Kidney epithelial cell (primary cell): ENCODE results near the gene TJP3. TPM values are rescaled to one million over a fixed set of nuclear protein-coding genes. Genes with fewer than 3 reads are reported as not detected.
"Not testable (repeated sequence)": the region's sequence is repeated elsewhere in the genome, so short reads cannot be mapped to it uniquely, and the experiment has no call there.

Experiments used
- DNase-seq: peaks from one replicate; pipeline ENCODE4 v3.0.0-alpha.2; 2010; ENCODE audit warnings: low read depth
- H3K27me3 ChIP-seq: 2 replicates; pipeline ENCODE4 v1.6.0; 2011; ENCODE audit warnings: low read length; ENCODE audit not compliant: control insufficient read depth, insufficient read depth
- H3K36me3 ChIP-seq: 2 replicates; pipeline ENCODE4 v1.5.1; 2011; ENCODE audit warnings: low read length; ENCODE audit not compliant: control insufficient read depth, insufficient read depth
- H3K4me3 ChIP-seq: 2 replicates; pipeline ENCODE4 v1.5.1; 2011; ENCODE audit warnings: low read depth, mild to moderate bottlenecking, control low read depth, low read length
- CTCF ChIP-seq: IDR thresholded peaks from 2 replicates; pipeline ENCODE4 v1.5.1; 2011; ENCODE audit warnings: mild to moderate bottlenecking, moderate library complexity, low read length, control low read depth, inconsistent platforms; ENCODE audit not compliant: insufficient read depth, poor library complexity, severe bottlenecking
- total RNA-seq: library from RNA; depleted of rRNA; stranded (reverse); fragments of >200 nt; gene quantifications from 2 replicates; pipeline ENCODE4 v1.2.3, GENCODE V29; 2015

TJP3 gene
- total RNA-seq, 1 donor from 2014 or later = 1.7 TPM

- TF ChIP-seq CTCF = no peak
- H3K4me3 ChIP-seq = no peak overlapping the region
- DNase-seq = no peak
- no peaks in the 10 kb centered on the region for H3K27me3 ChIP-seq
- H3K36me3 ChIP-seq = no peaks in the 10 kb centered on the region
Observed at GRCh38 chr19:3661284-3662238, 46.6 kb upstream of the TJP3 start.

GRCh38 chr19:3663838-3664237 is 44.3 kb upstream of the TJP3 start:
- no peak for TF ChIP-seq CTCF
- no peak overlapping the region for H3K4me3 ChIP-seq
- no peak for DNase-seq
- no peaks in the 10 kb centered on the region for H3K27me3 ChIP-seq
- H3K36me3 ChIP-seq = no peaks in the 10 kb centered on the region

- no peak for TF ChIP-seq CTCF
- no peak overlapping the region for H3K4me3 ChIP-seq
- H3K36me3 ChIP-seq = no peaks in the 10 kb centered on the region
- no peaks in the 10 kb centered on the region for H3K27me3 ChIP-seq
- no peak for DNase-seq
Observed at GRCh38 chr19:3664879-3665642, 43.1 kb upstream of the TJP3 start.

GRCh38 chr19:3665681-3666544 is 42.3 kb upstream of the TJP3 start:
- no peaks in the 10 kb centered on the region for H3K36me3 ChIP-seq
- H3K27me3 ChIP-seq = no peaks in the 10 kb centered on the region
- peak; percentile 94 for TF ChIP-seq CTCF
- no peak for DNase-seq
- H3K4me3 ChIP-seq = no peak overlapping the region

- not testable (repeated sequence) for H3K4me3 ChIP-seq, DNase-seq, H3K36me3 ChIP-seq, H3K27me3 ChIP-seq
Observed at GRCh38 chr19:3666545-3666856, 41.7 kb upstream of the TJP3 start.
